Measurements from ENCODE around the gene DNAH10. TPM values are rescaled to one million over a fixed set of nuclear protein-coding genes. Genes with fewer than 3 reads are reported as not detected.

DNAH10 gene
- total and polyA plus RNA-seq, 10 of the 15 experiments (the other 5 are each of a cell fraction or from before 2014, with no cell fraction given): 0.01 to 0.32 (median 0.06) TPM

DNA sequence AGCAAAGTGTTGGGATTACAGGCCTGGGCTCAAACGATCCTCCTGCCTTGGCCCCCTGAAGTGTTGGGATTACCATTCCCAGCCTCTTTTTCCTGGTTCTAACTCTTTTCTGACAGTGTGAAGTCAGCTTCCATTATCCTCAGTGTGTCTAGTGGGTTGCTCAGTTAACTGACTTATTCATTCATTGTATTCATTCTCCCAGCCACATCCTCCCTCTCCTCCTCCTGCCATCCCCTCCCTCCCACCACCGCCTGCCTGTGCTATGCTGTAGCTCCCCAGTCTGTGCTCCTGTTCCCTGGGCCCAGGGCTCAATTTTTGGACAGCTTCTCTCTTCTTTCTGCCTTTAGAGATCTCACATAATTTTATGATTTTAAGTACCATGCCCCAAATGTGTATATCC lies 30.5 kb upstream of the DNAH10 start:
- Histone ChIP-seq H3K79me2 (ENCODE audit: control insufficient read depth, insufficient read depth, low read length) (no peaks in the 10 kb centered on the region), H2AFZ (ENCODE audit: control insufficient read depth, low read depth, low read length) (no peak overlapping the region), H4K20me1 (ENCODE audit: control insufficient read depth, insufficient read depth) (no peaks in the 10 kb centered on the region), H3K4me1 (ENCODE audit: control insufficient read depth, insufficient read depth, low read length) (peaks cover 3% of the 10 kb centered on the region), H3K27me3 (replicated peaks in 1 of 2; ENCODE audit: control insufficient read depth in 2 of 2, insufficient read depth in 2 of 2, low read length in 1 of 2) (no peaks in the 10 kb centered on the region), H3K4me3 (no peak overlapping the region), H3K36me3 (ENCODE audit: control insufficient read depth in 2 of 2, insufficient read depth in 2 of 2, low read length in 1 of 2) (peaks cover 6 to 23% of the 10 kb centered on the region in 2 experiments), H3K4me2 (ENCODE audit: control insufficient read depth, insufficient read depth) (no peak overlapping the region), H3K9me3 (replicated peaks; ENCODE audit: control insufficient read depth, insufficient read depth, low read length) (no peaks in the 10 kb centered on the region), H3K27ac (ENCODE audit: control insufficient read depth, insufficient read depth) (no peak overlapping the region), H3K9ac (ENCODE audit: control insufficient read depth, insufficient read depth, low read length) (no peak overlapping the region)
- ChIA-PET CTCF (no interaction called here), SMC1A (ENCODE audit: uncharacterized antibody, unreplicated experiment) (no interaction called here), RAD21 (ENCODE audit: unreplicated experiment) (no interaction called here), POLR2A (interaction anchor here (0.6 kb wide), 1 partner anchor 9 kb away, joined by 3 read pairs; no protein-coding TSS in a partner anchor)
- no peak for ATAC-seq
- BruUV-seq (replicated peaks): no TSS peak
- no peak for DNase-seq (ENCODE audit: low read depth, low spot score)
- intact Hi-C loops (cut with micrococcal nuclease; ENCODE audit: unreplicated experiment) (no loop called here), in situ Hi-C loops (cut with MboI) (no loop called here)
- no peak for FAIRE-seq
- TF ChIP-seq ATF7 (IDR thresholded peaks at IDR 0.05; ENCODE audit: low read depth) (no peak), TCF12 (IDR thresholded peaks at IDR 0.05; ENCODE audit: low read depth, low read length) (no peak), BRCA1 (IDR thresholded peaks at IDR 0.05; ENCODE audit: low read depth, low read length) (no peak), TAF1 (IDR thresholded peaks at IDR 0.05; ENCODE audit: borderline replicate concordance, low read depth, low read length) (no peak), CBX5 (IDR thresholded peaks at IDR 0.05; ENCODE audit: low read depth) (no peak), ZSCAN29 (IDR thresholded peaks at IDR 0.05) (no peak), RELA (IDR thresholded peaks at IDR 0.05; ENCODE audit: borderline replicate concordance, partially characterized antibody) (no peak), RCOR1 (conservative IDR thresholded peaks at IDR 0.05; ENCODE audit: low read depth, low read length) (no peak)
- TF ChIP-seq, protein P1, sequence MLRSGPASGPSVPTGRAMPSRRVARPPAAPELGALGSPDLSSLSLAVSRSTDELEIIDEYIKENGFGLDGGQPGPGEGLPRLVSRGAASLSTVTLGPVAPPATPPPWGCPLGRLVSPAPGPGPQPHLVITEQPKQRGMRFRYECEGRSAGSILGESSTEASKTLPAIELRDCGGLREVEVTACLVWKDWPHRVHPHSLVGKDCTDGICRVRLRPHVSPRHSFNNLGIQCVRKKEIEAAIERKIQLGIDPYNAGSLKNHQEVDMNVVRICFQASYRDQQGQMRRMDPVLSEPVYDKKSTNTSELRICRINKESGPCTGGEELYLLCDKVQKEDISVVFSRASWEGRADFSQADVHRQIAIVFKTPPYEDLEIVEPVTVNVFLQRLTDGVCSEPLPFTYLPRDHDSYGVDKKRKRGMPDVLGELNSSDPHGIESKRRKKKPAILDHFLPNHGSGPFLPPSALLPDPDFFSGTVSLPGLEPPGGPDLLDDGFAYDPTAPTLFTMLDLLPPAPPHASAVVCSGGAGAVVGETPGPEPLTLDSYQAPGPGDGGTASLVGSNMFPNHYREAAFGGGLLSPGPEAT (IDR thresholded peaks at IDR 0.05; ENCODE audit: low read depth): no peak
- TF ChIP-seq, protein P2, sequence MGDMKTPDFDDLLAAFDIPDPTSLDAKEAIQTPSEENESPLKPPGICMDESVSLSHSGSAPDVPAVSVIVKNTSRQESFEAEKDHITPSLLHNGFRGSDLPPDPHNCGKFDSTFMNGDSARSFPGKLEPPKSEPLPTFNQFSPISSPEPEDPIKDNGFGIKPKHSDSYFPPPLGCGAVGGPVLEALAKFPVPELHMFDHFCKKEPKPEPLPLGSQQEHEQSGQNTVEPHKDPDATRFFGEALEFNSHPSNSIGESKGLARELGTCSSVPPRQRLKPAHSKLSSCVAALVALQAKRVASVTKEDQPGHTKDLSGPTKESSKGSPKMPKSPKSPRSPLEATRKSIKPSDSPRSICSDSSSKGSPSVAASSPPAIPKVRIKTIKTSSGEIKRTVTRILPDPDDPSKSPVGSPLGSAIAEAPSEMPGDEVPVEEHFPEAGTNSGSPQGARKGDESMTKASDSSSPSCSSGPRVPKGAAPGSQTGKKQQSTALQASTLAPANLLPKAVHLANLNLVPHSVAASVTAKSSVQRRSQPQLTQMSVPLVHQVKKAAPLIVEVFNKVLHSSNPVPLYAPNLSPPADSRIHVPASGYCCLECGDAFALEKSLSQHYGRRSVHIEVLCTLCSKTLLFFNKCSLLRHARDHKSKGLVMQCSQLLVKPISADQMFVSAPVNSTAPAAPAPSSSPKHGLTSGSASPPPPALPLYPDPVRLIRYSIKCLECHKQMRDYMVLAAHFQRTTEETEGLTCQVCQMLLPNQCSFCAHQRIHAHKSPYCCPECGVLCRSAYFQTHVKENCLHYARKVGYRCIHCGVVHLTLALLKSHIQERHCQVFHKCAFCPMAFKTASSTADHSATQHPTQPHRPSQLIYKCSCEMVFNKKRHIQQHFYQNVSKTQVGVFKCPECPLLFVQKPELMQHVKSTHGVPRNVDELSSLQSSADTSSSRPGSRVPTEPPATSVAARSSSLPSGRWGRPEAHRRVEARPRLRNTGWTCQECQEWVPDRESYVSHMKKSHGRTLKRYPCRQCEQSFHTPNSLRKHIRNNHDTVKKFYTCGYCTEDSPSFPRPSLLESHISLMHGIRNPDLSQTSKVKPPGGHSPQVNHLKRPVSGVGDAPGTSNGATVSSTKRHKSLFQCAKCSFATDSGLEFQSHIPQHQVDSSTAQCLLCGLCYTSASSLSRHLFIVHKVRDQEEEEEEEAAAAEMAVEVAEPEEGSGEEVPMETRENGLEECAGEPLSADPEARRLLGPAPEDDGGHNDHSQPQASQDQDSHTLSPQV (IDR thresholded peaks at IDR 0.05): no peak
- TF ChIP-seq, protein P3, sequence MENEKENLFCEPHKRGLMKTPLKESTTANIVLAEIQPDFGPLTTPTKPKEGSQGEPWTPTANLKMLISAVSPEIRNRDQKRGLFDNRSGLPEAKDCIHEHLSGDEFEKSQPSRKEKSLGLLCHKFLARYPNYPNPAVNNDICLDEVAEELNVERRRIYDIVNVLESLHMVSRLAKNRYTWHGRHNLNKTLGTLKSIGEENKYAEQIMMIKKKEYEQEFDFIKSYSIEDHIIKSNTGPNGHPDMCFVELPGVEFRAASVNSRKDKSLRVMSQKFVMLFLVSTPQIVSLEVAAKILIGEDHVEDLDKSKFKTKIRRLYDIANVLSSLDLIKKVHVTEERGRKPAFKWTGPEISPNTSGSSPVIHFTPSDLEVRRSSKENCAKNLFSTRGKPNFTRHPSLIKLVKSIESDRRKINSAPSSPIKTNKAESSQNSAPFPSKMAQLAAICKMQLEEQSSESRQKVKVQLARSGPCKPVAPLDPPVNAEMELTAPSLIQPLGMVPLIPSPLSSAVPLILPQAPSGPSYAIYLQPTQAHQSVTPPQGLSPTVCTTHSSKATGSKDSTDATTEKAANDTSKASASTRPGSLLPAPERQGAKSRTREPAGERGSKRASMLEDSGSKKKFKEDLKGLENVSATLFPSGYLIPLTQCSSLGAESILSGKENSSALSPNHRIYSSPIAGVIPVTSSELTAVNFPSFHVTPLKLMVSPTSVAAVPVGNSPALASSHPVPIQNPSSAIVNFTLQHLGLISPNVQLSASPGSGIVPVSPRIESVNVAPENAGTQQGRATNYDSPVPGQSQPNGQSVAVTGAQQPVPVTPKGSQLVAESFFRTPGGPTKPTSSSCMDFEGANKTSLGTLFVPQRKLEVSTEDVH (IDR thresholded peaks at IDR 0.05; ENCODE audit: low read depth, partially characterized antibody): no peak
- WGBS (ENCODE audit: insufficient coverage, insufficient replicate concordance, low lambda C conversion rate, missing lambda C conversion rate): 56% methylated on average over 2 of the region's 2 CpGs
